Panc1 (cell line): ENCODE measurements around the gene CELA2B.

ENCODE experiments used
- POLR2AphosphoS5 ChIP-seq: IDR thresholded peaks from 2 replicates; pipeline ENCODE4 v1.6.1; 2012; ENCODE audit warnings: mild to moderate bottlenecking, low read depth, low read length, moderate library complexity
- TCF7L2 ChIP-seq: IDR thresholded peaks from 2 replicates; pipeline ENCODE4 v1.6.1; 2011; ENCODE audit warnings: mild to moderate bottlenecking, low read depth, low read length, inconsistent platforms
- TF ChIP-seq, protein P1 (sequence below): fragments of 450-650 bp; IDR thresholded peaks from 2 replicates; pipeline ENCODE4 v1.5.1; 2017; ENCODE audit warnings: mild to moderate bottlenecking
- TF ChIP-seq, protein P2 (sequence below), 2 experiments: IDR thresholded peaks; 2 replicates each; pipeline ENCODE4 v1.6.1; 2011 to 2012; ENCODE audit warnings: low read depth in 2 of 2, control low read depth in 1 of 2, low read length in 1 of 2, mild to moderate bottlenecking in 1 of 2, moderate library complexity in 1 of 2; ENCODE audit not compliant: insufficient read depth in 1 of 2

DNA sequence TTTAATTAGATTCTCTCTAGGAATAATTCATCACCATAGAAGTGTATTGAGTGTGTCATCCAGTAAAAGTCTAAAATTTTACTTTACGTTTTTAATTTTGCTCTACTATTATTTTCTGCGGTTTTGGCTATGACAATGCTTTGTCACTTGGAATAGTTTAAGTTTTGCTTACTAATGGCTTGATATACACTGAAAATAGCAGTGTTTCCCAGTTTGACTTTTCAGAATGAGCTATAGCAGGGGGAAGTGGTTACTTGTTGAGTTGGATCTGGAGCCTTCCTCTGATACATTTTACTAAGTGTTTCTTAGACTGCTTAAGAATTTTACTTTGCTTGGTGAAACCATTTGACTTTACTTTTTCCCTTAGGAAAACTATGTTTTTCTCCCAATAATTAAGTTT lies 55.8 kb downstream of the CELA2B start:
- TF ChIP-seq, protein P1, sequence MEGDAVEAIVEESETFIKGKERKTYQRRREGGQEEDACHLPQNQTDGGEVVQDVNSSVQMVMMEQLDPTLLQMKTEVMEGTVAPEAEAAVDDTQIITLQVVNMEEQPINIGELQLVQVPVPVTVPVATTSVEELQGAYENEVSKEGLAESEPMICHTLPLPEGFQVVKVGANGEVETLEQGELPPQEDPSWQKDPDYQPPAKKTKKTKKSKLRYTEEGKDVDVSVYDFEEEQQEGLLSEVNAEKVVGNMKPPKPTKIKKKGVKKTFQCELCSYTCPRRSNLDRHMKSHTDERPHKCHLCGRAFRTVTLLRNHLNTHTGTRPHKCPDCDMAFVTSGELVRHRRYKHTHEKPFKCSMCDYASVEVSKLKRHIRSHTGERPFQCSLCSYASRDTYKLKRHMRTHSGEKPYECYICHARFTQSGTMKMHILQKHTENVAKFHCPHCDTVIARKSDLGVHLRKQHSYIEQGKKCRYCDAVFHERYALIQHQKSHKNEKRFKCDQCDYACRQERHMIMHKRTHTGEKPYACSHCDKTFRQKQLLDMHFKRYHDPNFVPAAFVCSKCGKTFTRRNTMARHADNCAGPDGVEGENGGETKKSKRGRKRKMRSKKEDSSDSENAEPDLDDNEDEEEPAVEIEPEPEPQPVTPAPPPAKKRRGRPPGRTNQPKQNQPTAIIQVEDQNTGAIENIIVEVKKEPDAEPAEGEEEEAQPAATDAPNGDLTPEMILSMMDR = no peak
- TF ChIP-seq, protein P2, sequence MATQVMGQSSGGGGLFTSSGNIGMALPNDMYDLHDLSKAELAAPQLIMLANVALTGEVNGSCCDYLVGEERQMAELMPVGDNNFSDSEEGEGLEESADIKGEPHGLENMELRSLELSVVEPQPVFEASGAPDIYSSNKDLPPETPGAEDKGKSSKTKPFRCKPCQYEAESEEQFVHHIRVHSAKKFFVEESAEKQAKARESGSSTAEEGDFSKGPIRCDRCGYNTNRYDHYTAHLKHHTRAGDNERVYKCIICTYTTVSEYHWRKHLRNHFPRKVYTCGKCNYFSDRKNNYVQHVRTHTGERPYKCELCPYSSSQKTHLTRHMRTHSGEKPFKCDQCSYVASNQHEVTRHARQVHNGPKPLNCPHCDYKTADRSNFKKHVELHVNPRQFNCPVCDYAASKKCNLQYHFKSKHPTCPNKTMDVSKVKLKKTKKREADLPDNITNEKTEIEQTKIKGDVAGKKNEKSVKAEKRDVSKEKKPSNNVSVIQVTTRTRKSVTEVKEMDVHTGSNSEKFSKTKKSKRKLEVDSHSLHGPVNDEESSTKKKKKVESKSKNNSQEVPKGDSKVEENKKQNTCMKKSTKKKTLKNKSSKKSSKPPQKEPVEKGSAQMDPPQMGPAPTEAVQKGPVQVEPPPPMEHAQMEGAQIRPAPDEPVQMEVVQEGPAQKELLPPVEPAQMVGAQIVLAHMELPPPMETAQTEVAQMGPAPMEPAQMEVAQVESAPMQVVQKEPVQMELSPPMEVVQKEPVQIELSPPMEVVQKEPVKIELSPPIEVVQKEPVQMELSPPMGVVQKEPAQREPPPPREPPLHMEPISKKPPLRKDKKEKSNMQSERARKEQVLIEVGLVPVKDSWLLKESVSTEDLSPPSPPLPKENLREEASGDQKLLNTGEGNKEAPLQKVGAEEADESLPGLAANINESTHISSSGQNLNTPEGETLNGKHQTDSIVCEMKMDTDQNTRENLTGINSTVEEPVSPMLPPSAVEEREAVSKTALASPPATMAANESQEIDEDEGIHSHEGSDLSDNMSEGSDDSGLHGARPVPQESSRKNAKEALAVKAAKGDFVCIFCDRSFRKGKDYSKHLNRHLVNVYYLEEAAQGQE (IDR thresholded peaks at IDR 0.05; ENCODE audit: insufficient read depth in 1 of 2, low read depth in 2 of 2, low read length in 1 of 2) = no peak
- TF ChIP-seq POLR2AphosphoS5 (no peak), TCF7L2 (no peak)
